Left lobe of liver (tissue), 2 donors: Measurements from ENCODE around the gene ZSCAN21. TPM values are rescaled to one million over a fixed set of nuclear protein-coding genes. Genes with fewer than 3 reads are reported as not detected.

Source experiments
- ATAC-seq: fragments of 200-7000 bp; cut with Tn5 transposase; one replicate; pipeline ENCODE4 v1.9.1; 2020; ENCODE audit warnings: mild to moderate bottlenecking, moderate library complexity
- DNase-seq: peaks from one replicate; pipeline ENCODE4 v3.0.0-alpha.2; 2020; ENCODE audit warnings: low spot score
- total RNA-seq: library from RNA; stranded (reverse); gene quantifications from one replicate; pipeline ENCODE4 v1.2.1, GENCODE V29; 2021
- donor health status: DM: no; HTN: no; CAD: no; lungs with moderate emphysema.
- donor health status: DM: no; HTN: yes; CAD: no.

Gene ZSCAN21
- 7.7 TPM for total RNA-seq

- ATAC-seq (peak; percentile 86), DNase-seq (peak; percentile 86)
These were observed at the start of gene ZSCAN21 for GRCh38 chr7:100049441-100050291. Gene ZSCAN21, plus strand, starts transcription at chr7:100049774. Its CDS starts 7,233 bp downstream, at chr7:100057007.

- no peak for ATAC-seq
- DNase-seq: no peak
These were observed 49.3 kb upstream of the ZSCAN21 start for GRCh38 chr7:100000239-100000638.

GRCh38 chr7:100003711-100004661 lies 45.6 kb upstream of the ZSCAN21 start:
- peak; percentile 85 for ATAC-seq

GRCh38 chr7:100007887-100008286 lies 41.7 kb upstream of the ZSCAN21 start:
- ATAC-seq (no peak), DNase-seq (no peak)

More at GRCh38 chr7:100003711-100004661, 45.6 kb upstream of the ZSCAN21 start:
- peak; percentile 96 for DNase-seq

- ATAC-seq (no peak), DNase-seq (no peak)
These were observed 41.0 kb upstream of the ZSCAN21 start for GRCh38 chr7:100008525-100008924.

- DNase-seq (peak; percentile 81), ATAC-seq (peak; percentile 45)
These were observed 39.6 kb upstream of the ZSCAN21 start for GRCh38 chr7:100009952-100010351.

GRCh38 chr7:100010901-100011300 lies 38.7 kb upstream of the ZSCAN21 start:
- no peak for ATAC-seq

GRCh38 chr7:100011516-100011915 lies 38.1 kb upstream of the ZSCAN21 start:
- no peak for DNase-seq
- peak; percentile 34 for ATAC-seq

More at GRCh38 chr7:100010901-100011300, 38.7 kb upstream of the ZSCAN21 start:
- DNase-seq: no peak

GRCh38 chr7:100012385-100013327 lies 36.9 kb upstream of the ZSCAN21 start:
- DNase-seq: peak; percentile 70

GRCh38 chr7:100013328-100013676 lies 36.3 kb upstream of the ZSCAN21 start:
- DNase-seq (no peak), ATAC-seq (no peak)

More at GRCh38 chr7:100012385-100013327, 36.9 kb upstream of the ZSCAN21 start:
- ATAC-seq: peak; percentile 35

- DNase-seq: peak; percentile 90
- peak; percentile 81 for ATAC-seq
These were observed 34.1 kb upstream of the ZSCAN21 start, which contains the start of gene ZKSCAN1 for GRCh38 chr7:100015232-100016214. Gene ZKSCAN1, plus strand, starts transcription at chr7:100015596. Its CDS starts 7,911 bp downstream, at chr7:100023507.

GRCh38 chr7:100016215-100016901 lies 33.2 kb upstream of the ZSCAN21 start:
- DNase-seq: peak; percentile 43
- peak; percentile 17 for ATAC-seq

GRCh38 chr7:100017300-100017699 lies 32.3 kb upstream of the ZSCAN21 start:
- DNase-seq: peak; percentile 90

GRCh38 chr7:100017875-100018274 lies 31.7 kb upstream of the ZSCAN21 start:
- no peak for DNase-seq
- no peak for ATAC-seq

More at GRCh38 chr7:100017300-100017699, 32.3 kb upstream of the ZSCAN21 start:
- ATAC-seq: peak; percentile 64

- no peak for DNase-seq
- no peak for ATAC-seq
These were observed 29.7 kb upstream of the ZSCAN21 start for GRCh38 chr7:100019908-100020307.

- DNase-seq (no peak), ATAC-seq (no peak)
These were observed 28.3 kb upstream of the ZSCAN21 start for GRCh38 chr7:100021297-100021696.

- peak; percentile 90 for DNase-seq
- peak; percentile 81 for ATAC-seq
These were observed 27.0 kb upstream of the ZSCAN21 start for GRCh38 chr7:100022621-100023020.

GRCh38 chr7:100023526-100023925 lies 26.0 kb upstream of the ZSCAN21 start:
- ATAC-seq (peak; percentile 11), DNase-seq (no peak)
